EH (cell line): Measurements from ENCODE around the gene PTPRO.
A peak's percentile ranks its signal among the peaks of the same experiment; 100 is the strongest.

Source experiments
- DNase-seq: peaks from one replicate; pipeline ENCODE4 v3.0.0-alpha.2; 2015; ENCODE audit warnings: low read depth

The PTPRO gene

DNA sequence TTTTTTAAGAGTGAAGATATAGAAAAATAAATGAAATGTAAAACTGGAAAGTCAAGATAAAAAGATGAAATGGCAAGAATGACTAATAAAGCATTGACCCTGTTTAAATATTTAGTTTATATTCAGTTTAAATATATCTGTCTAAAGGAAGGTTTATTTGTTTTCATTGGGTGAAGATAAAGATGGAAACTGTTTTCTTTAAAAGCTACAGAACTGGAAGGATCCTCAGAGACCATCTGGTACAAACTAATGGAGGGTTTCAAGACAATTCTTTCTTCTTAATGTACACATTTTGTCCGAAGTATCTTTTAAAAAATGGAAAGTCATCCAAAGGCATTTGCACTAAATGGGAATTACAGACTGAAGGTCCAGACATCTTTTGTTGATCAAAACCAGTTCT, 324.3 kb downstream of the PTPRO start:
- DNase-seq, result peak; percentile 46
